NB4 (cell line): ENCODE data around the gene FAM221B.

ENCODE experiments used
- DNase-seq: peaks from one replicate; pipeline ENCODE4 v3.0.0; 2010; ENCODE audit warnings: low read depth
- H3K4me3 ChIP-seq: one replicate; pipeline ENCODE4 v1.5.1; 2011; ENCODE audit warnings: mild to moderate bottlenecking, low read depth, low read length, moderate library complexity
- MYC ChIP-seq: IDR thresholded peaks from 2 replicates; pipeline ENCODE4 v1.6.1; 2011; ENCODE audit warnings: low read depth, low read length
- POLR2A ChIP-seq: IDR thresholded peaks from 2 replicates; pipeline ENCODE4 v1.6.1; 2011; ENCODE audit warnings: mild to moderate bottlenecking; ENCODE audit not compliant: insufficient read length; ENCODE audit errors: extremely low read depth
- TF ChIP-seq, protein P1 (sequence below): IDR thresholded peaks from 2 replicates; pipeline ENCODE4 v1.6.1; 2011; ENCODE audit warnings: low read depth, low read length
- TF ChIP-seq, protein P2 (sequence below): IDR thresholded peaks from one replicate; pipeline ENCODE4 v1.5.1; 2012; ENCODE audit warnings: low read depth, low read length

FAM221B gene

GRCh38 chr9:35859310-35859989, 30.9 kb upstream of the FAM221B start:
- peak; percentile 45 for DNase-seq
- no peak overlapping the region for H3K4me3 ChIP-seq
- TF ChIP-seq, protein P1, sequence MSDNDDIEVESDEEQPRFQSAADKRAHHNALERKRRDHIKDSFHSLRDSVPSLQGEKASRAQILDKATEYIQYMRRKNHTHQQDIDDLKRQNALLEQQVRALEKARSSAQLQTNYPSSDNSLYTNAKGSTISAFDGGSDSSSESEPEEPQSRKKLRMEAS: no peak
- no peak for TF ChIP-seq POLR2A
- TF ChIP-seq MYC: no peak
- TF ChIP-seq, protein P2, sequence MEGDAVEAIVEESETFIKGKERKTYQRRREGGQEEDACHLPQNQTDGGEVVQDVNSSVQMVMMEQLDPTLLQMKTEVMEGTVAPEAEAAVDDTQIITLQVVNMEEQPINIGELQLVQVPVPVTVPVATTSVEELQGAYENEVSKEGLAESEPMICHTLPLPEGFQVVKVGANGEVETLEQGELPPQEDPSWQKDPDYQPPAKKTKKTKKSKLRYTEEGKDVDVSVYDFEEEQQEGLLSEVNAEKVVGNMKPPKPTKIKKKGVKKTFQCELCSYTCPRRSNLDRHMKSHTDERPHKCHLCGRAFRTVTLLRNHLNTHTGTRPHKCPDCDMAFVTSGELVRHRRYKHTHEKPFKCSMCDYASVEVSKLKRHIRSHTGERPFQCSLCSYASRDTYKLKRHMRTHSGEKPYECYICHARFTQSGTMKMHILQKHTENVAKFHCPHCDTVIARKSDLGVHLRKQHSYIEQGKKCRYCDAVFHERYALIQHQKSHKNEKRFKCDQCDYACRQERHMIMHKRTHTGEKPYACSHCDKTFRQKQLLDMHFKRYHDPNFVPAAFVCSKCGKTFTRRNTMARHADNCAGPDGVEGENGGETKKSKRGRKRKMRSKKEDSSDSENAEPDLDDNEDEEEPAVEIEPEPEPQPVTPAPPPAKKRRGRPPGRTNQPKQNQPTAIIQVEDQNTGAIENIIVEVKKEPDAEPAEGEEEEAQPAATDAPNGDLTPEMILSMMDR: no peak

GRCh38 chr9:35858458-35858857, 29.9 kb upstream of the FAM221B start:
- DNase-seq: no peak
- H3K4me3 ChIP-seq: no peak overlapping the region

GRCh38 chr9:35856882-35857281, 28.4 kb upstream of the FAM221B start:
- H3K4me3 ChIP-seq: no peak overlapping the region
- TF ChIP-seq, protein P1: no peak
- no peak for TF ChIP-seq POLR2A
- TF ChIP-seq, protein P2: no peak
- TF ChIP-seq MYC: no peak
- DNase-seq: no peak

More at GRCh38 chr9:35858458-35858857, 29.9 kb upstream of the FAM221B start:
- TF ChIP-seq, protein P1: no peak
- TF ChIP-seq POLR2A: no peak
- TF ChIP-seq, protein P2: no peak
- no peak for TF ChIP-seq MYC

GRCh38 chr9:35856206-35856605, 27.7 kb upstream of the FAM221B start:
- H3K4me3 ChIP-seq: no peak overlapping the region
- no peak for DNase-seq
- TF ChIP-seq POLR2A (no peak), MYC (no peak)
- TF ChIP-seq, protein P1: no peak
- TF ChIP-seq, protein P2: no peak

- DNase-seq: no peak
- TF ChIP-seq MYC (no peak), POLR2A (no peak)
- TF ChIP-seq, protein P1: no peak
- TF ChIP-seq, protein P2: no peak
- no peak overlapping the region for H3K4me3 ChIP-seq
These were observed 25.7 kb upstream of the FAM221B start for GRCh38 chr9:35854091-35854762.
